ENCODE results near the gene CGNL1. TPM values are rescaled to one million over a fixed set of nuclear protein-coding genes. Genes with fewer than 3 reads are reported as not detected.

The CGNL1 gene
- total RNA-seq, 1 donor from 2014 or later: 7.1 TPM

- TF ChIP-seq CTCF (IDR thresholded peaks at IDR 0.05): no peak
- Mint-ChIP-seq H3K9me3 (ENCODE audit: low read depth) (no peaks in the 10 kb centered on the region), H3K27ac (ENCODE audit: unreplicated experiment) (no peak overlapping the region), H3K4me1 (ENCODE audit: low read depth) (peaks cover 13% of the 10 kb centered on the region), H3K4me3 (ENCODE audit: unreplicated experiment) (no peak overlapping the region), H3K36me3 (ENCODE audit: low read depth) (no peaks in the 10 kb centered on the region), H3K27me3 (ENCODE audit: low read depth) (peaks cover 23% of the 10 kb centered on the region)
- no peak for DNase-seq (ENCODE audit: low spot score)
Measured at GRCh38 chr15:57599296-57599810, 223.0 kb downstream of the CGNL1 start.

GRCh38 chr15:57600197-57600596 is 223.9 kb downstream of the CGNL1 start:
- Mint-ChIP-seq H3K36me3 (ENCODE audit: low read depth) (no peaks in the 10 kb centered on the region), H3K27ac (ENCODE audit: unreplicated experiment) (no peak overlapping the region), H3K4me3 (ENCODE audit: unreplicated experiment) (no peak overlapping the region), H3K9me3 (ENCODE audit: low read depth) (no peaks in the 10 kb centered on the region), H3K4me1 (ENCODE audit: low read depth) (peaks cover 7% of the 10 kb centered on the region), H3K27me3 (ENCODE audit: low read depth) (peaks cover 30% of the 10 kb centered on the region)
- DNase-seq (ENCODE audit: low spot score): no peak
- TF ChIP-seq CTCF (IDR thresholded peaks at IDR 0.05): no peak

Other genes with a start within 250 kb of the CGNL1 start
- 0.17 to 1.9 TPM in 2 of 3 replicates, not detected in the other for gene MYZAP, start 215.4 kb downstream of the CGNL1 start, total RNA-seq

All from chondrocyte (in vitro differentiated cells).